Mesodermal cell (in vitro differentiated cells): Measurements from ENCODE around the gene OPN4.

Experiments used
- H3K27ac ChIP-seq: 2 replicates; pipeline ENCODE4 v1.7.0; 2013; ENCODE audit warnings: mild to moderate bottlenecking, low read depth, low read length, moderate library complexity; ENCODE audit not compliant: severe bottlenecking
- H3K36me3 ChIP-seq: 2 replicates; pipeline ENCODE4 v1.7.1; 2013; ENCODE audit warnings: mild to moderate bottlenecking, low read length, moderate library complexity; ENCODE audit not compliant: control insufficient read depth, insufficient read depth
- H3K4me1 ChIP-seq: one replicate; pipeline ENCODE4 v1.7.1; 2013; ENCODE audit warnings: mild to moderate bottlenecking, low read length; ENCODE audit not compliant: insufficient read depth, control insufficient read depth, poor library complexity, severe bottlenecking
- H3K4me3 ChIP-seq: 2 replicates; pipeline ENCODE4 v1.7.0; 2013; ENCODE audit warnings: low read length, control low read depth, mild to moderate bottlenecking; ENCODE audit not compliant: insufficient read depth, poor library complexity, severe bottlenecking; ENCODE audit errors: extremely low read depth
- H3K9me3 ChIP-seq: 2 replicates; pipeline ENCODE4 v1.7.1; 2013; ENCODE audit warnings: mild to moderate bottlenecking, low read length, moderate library complexity; ENCODE audit not compliant: control insufficient read depth
- WGBS, 2 experiments: methylation state at CpG; one replicate each; pipeline ENCODE4 v1.1.5; 2013; ENCODE audit warnings: missing lambda C conversion rate in 2 of 2; ENCODE audit not compliant: insufficient coverage in 2 of 2; 5-methylcytosine and 5-hydroxymethylcytosine counted together

Gene OPN4

GRCh38 chr10:86692023-86692514, 37.7 kb downstream of the OPN4 start:
- Histone ChIP-seq H3K36me3 (no peaks in the 10 kb centered on the region), H3K9me3 (no peaks in the 10 kb centered on the region), H3K4me1 (peaks cover 9% of the 10 kb centered on the region), H3K27ac (no peak overlapping the region), H3K4me3 (no peak overlapping the region)
- WGBS, 2 experiments, result 93 to 98% methylated on average over 4 to 7 of the region's 8 CpGs

GRCh38 chr10:86692664-86693063, 38.3 kb downstream of the OPN4 start:
- WGBS, 2 experiments, result 96 to 100% methylated on average over 4 to 7 of the region's 7 CpGs
- no peaks in the 10 kb centered on the region for H3K36me3 ChIP-seq
- H3K4me1 ChIP-seq, result peaks cover 6% of the 10 kb centered on the region
- no peak overlapping the region for H3K27ac ChIP-seq
- no peaks in the 10 kb centered on the region for H3K9me3 ChIP-seq
- no peak overlapping the region for H3K4me3 ChIP-seq

- H3K36me3 ChIP-seq, result no peaks in the 10 kb centered on the region
- H3K27ac ChIP-seq, result no peak overlapping the region
- no peak overlapping the region for H3K4me3 ChIP-seq
- no peaks in the 10 kb centered on the region for H3K4me1 ChIP-seq
- WGBS, 2 experiments, result 100% methylated on average over 2 of the region's 2 CpGs
- H3K9me3 ChIP-seq, result no peaks in the 10 kb centered on the region
Observed at GRCh38 chr10:86693275-86693674, 38.9 kb downstream of the OPN4 start.

- H3K4me3 ChIP-seq, result no peak overlapping the region
- H3K27ac ChIP-seq, result no peak overlapping the region
- no peaks in the 10 kb centered on the region for H3K4me1 ChIP-seq
- WGBS, 2 experiments, result 17 to 26% methylated on average over 7 to 9 of the region's 10 CpGs
- H3K9me3 ChIP-seq, result no peaks in the 10 kb centered on the region
- no peaks in the 10 kb centered on the region for H3K36me3 ChIP-seq
Observed at GRCh38 chr10:86693721-86694369, 39.5 kb downstream of the OPN4 start.

- no peak overlapping the region for H3K4me3 ChIP-seq
- 84 to 85% methylated on average over 5 to 9 of the region's 9 CpGs for WGBS, 2 experiments
Observed at GRCh38 chr10:86698207-86698940, 44.0 kb downstream of the OPN4 start.

GRCh38 chr10:86699125-86699524, 44.8 kb downstream of the OPN4 start:
- no peak overlapping the region for H3K4me3 ChIP-seq
- no peak overlapping the region for H3K27ac ChIP-seq
- 85 to 90% methylated on average over 4 to 7 of the region's 7 CpGs for WGBS, 2 experiments
- H3K4me1 ChIP-seq, result no peaks in the 10 kb centered on the region
- no peaks in the 10 kb centered on the region for H3K9me3 ChIP-seq
- no peaks in the 10 kb centered on the region for H3K36me3 ChIP-seq

More at GRCh38 chr10:86698207-86698940, 44.0 kb downstream of the OPN4 start:
- Histone ChIP-seq H3K36me3 (no peaks in the 10 kb centered on the region), H3K27ac (no peak overlapping the region), H3K9me3 (no peaks in the 10 kb centered on the region), H3K4me1 (no peaks in the 10 kb centered on the region)

- Histone ChIP-seq H3K9me3 (no peaks in the 10 kb centered on the region), H3K36me3 (no peaks in the 10 kb centered on the region), H3K4me1 (no peaks in the 10 kb centered on the region), H3K27ac (no peak overlapping the region), H3K4me3 (no peak overlapping the region)
- 90 to 95% methylated on average over 5 to 6 of the region's 8 CpGs for WGBS, 2 experiments
Observed at GRCh38 chr10:86699541-86699940, 45.2 kb downstream of the OPN4 start.

GRCh38 chr10:86699991-86700840, 45.9 kb downstream of the OPN4 start:
- H3K27ac ChIP-seq, result no peak overlapping the region
- H3K36me3 ChIP-seq, result no peaks in the 10 kb centered on the region
- no peak overlapping the region for H3K4me3 ChIP-seq
- no peaks in the 10 kb centered on the region for H3K4me1 ChIP-seq
- no peaks in the 10 kb centered on the region for H3K9me3 ChIP-seq
- 87% methylated on average over 8 of the region's 9 CpGs for WGBS, 2 experiments

GRCh38 chr10:86700851-86701617, 46.7 kb downstream of the OPN4 start:
- no peak overlapping the region for H3K27ac ChIP-seq
- no peaks in the 10 kb centered on the region for H3K9me3 ChIP-seq
- no peaks in the 10 kb centered on the region for H3K4me1 ChIP-seq
- WGBS, 2 experiments, result 90 to 95% methylated on average over 8 to 10 of the region's 12 CpGs
- no peaks in the 10 kb centered on the region for H3K36me3 ChIP-seq
- no peak overlapping the region for H3K4me3 ChIP-seq

- Histone ChIP-seq H3K4me3 (no peak overlapping the region), H3K9me3 (no peaks in the 10 kb centered on the region), H3K4me1 (no peaks in the 10 kb centered on the region), H3K36me3 (no peaks in the 10 kb centered on the region), H3K27ac (no peak overlapping the region)
- 93 to 97% methylated on average over 7 to 8 of the region's 8 CpGs for WGBS, 2 experiments
Observed at GRCh38 chr10:86703176-86703575, 48.8 kb downstream of the OPN4 start.
